Adrenal gland (tissue), 12 donors: ENCODE results near the gene OR56B1. TPM values are rescaled to one million over a fixed set of nuclear protein-coding genes. Genes with fewer than 3 reads are reported as not detected.
A peak's percentile ranks its signal among the peaks of the same experiment; 100 is the strongest.
"Not testable (repeated sequence)": the region's sequence is repeated elsewhere in the genome, so short reads cannot be mapped to it uniquely, and the experiment has no call there.

ENCODE experiments used
- DNase-seq, 7 donors: peaks; one replicate each; pipeline ENCODE4 v3.0.0-alpha.2; 2019 to 2020
- H3K27ac ChIP-seq, 5 donors: fragments of 200-600 bp; sonication (generic) in 4 of 5; 1 replicate in 3 of 5; 2 replicates in 2 of 5; pipeline versions ENCODE4 v1.5.1 to v1.8.0; 2016 to 2020; ENCODE audit warnings: mild to moderate bottlenecking in 1 of 5
- H3K27me3 ChIP-seq: fragments of 200-600 bp; 2 replicates; pipeline ENCODE4 v1.8.0; 2021
- H3K36me3 ChIP-seq, 2 donors: fragments of 200-600 bp; replicated peaks in 1 of 2; 1 replicate in 1 of 2; 2 replicates in 1 of 2; pipeline versions ENCODE4 v1.5.1 to v1.8.0; 2018 to 2022
- H3K4me1 ChIP-seq, 2 donors: fragments of 200-600 bp; replicated peaks in 1 of 2; 1 replicate in 1 of 2; 2 replicates in 1 of 2; pipeline versions ENCODE4 v1.5.1 to v1.8.0; 2018 to 2021
- H3K4me3 ChIP-seq, 4 donors: fragments of 200-600 bp; sonication (generic) in 3 of 4; one replicate each; pipeline ENCODE4 v1.5.1; 2016 to 2018
- H3K9me3 ChIP-seq, 3 donors: fragments of 200-600 bp; sonication (generic) in 1 of 3; replicated peaks in 1 of 3; 1 replicate in 2 of 3; 2 replicates in 1 of 3; pipeline versions ENCODE4 v1.5.1 to v1.8.0; 2016 to 2021
- POLR2A ChIP-seq, 2 donors: fragments of 450-650 bp; IDR thresholded peaks; one replicate each; pipeline ENCODE4 v1.6.1; 2017; ENCODE audit warnings: antibody characterized with exemption in 2 of 2, mild to moderate bottlenecking in 2 of 2, moderate library complexity in 1 of 2
- WGBS, 4 donors: extraction: QIAGEN DNeasy Blood & Tissue Kit in 2 of 4; methylation state at CpG; one replicate each; pipeline versions ENCODE4 v1.1.5 to v1.1.7; 2013 to 2017; 5-methylcytosine and 5-hydroxymethylcytosine counted together
- intact Hi-C, 2 donors: fragments of 100-400 bp; cut with DNase I; formaldehyde crosslinking; loops; one replicate each; pipeline versions ENCODE4 v1.14.1 to v1.15.0; 2022 to 2023
- polyA plus RNA-seq, 3 donors: library from polyadenylated mRNA; stranded (reverse); fragments of 200-250 nt in 2 of 3; fragments of 350-450 nt in 1 of 3; fragmentation: Illumina TruSeq in 1 of 3; extraction: RNeasy Lipid Tissue Mini Kit (QIAGEN cat#74804) in 1 of 3; gene quantifications; one replicate each; pipeline ENCODE4 v1.2.3, GENCODE V29; 2013 to 2014
- total RNA-seq, 9 donors: library from RNA; depleted of rRNA in 4 of 9; stranded (reverse); fragments of >200 nt in 4 of 9; fragments of 120-200 nt in 1 of 9; fragmentation: NEBNext Ultra II Directional in 1 of 9; extraction: Animal tissue kit (Norgen Biotek cat#: 25700) in 1 of 9; gene quantifications; one replicate each; pipeline versions ENCODE4 v1.1.0 to v1.2.4, GENCODE V29; 2013 to 2023
- TF ChIP-seq, protein P1 (sequence below), 6 experiments: fragments of 450-650 bp in 4 of 6; fragments of 200-600 bp in 2 of 6; sonication (generic) in 1 of 6; IDR thresholded peaks; 1 replicate in 5 of 6; 2 replicates in 1 of 6; pipeline versions ENCODE4 v1.5.1 to v1.8.0; 2016 to 2021; ENCODE audit warnings: antibody characterized with exemption in 6 of 6, mild to moderate bottlenecking in 2 of 6, moderate library complexity in 1 of 6
- donor health status: healthy with polysubstance abuse.
- donor health status: Bipolar disorder and iron deficiency.
- donor health status: DM: yes; HTN: yes; CAD: no.
- donor health status: DM: no; HTN: no; CAD: no.
- donor health status: DM: no; HTN: no; CAD: no.
- donor health status: DM: yes; HTN: yes; CAD: no.

Gene OR56B1
- total and polyA plus RNA-seq, 12 donors, result not detected

- DNase-seq, result no peak
- WGBS, 4 donors, result 33 to 42% (median 38%) methylated on average over 5 of the region's 5 CpGs
- no peaks in the 10 kb centered on the region for H3K36me3 ChIP-seq
- H3K4me1 ChIP-seq, result peaks cover 0 to 13% of the 10 kb centered on the region in 2 donors
- intact Hi-C loops, result no loop called here
- TF ChIP-seq, protein P1, sequence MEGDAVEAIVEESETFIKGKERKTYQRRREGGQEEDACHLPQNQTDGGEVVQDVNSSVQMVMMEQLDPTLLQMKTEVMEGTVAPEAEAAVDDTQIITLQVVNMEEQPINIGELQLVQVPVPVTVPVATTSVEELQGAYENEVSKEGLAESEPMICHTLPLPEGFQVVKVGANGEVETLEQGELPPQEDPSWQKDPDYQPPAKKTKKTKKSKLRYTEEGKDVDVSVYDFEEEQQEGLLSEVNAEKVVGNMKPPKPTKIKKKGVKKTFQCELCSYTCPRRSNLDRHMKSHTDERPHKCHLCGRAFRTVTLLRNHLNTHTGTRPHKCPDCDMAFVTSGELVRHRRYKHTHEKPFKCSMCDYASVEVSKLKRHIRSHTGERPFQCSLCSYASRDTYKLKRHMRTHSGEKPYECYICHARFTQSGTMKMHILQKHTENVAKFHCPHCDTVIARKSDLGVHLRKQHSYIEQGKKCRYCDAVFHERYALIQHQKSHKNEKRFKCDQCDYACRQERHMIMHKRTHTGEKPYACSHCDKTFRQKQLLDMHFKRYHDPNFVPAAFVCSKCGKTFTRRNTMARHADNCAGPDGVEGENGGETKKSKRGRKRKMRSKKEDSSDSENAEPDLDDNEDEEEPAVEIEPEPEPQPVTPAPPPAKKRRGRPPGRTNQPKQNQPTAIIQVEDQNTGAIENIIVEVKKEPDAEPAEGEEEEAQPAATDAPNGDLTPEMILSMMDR (IDR thresholded peaks at IDR 0.05), result no peak
- no peak for TF ChIP-seq POLR2A (IDR thresholded peaks at IDR 0.05)
- no peaks in the 10 kb centered on the region for H3K9me3 ChIP-seq
- no peaks in the 10 kb centered on the region for H3K27me3 ChIP-seq
- H3K27ac ChIP-seq, result peak overlapping the region in 4 of 5 donors; percentile 32 to 84 (median 74)
- peak overlapping the region in 2 of 4 donors; percentile 8 to 46 for H3K4me3 ChIP-seq
Observed at GRCh38 chr11:5690736-5691135, 45.5 kb upstream of the OR56B1 start.

DNA sequence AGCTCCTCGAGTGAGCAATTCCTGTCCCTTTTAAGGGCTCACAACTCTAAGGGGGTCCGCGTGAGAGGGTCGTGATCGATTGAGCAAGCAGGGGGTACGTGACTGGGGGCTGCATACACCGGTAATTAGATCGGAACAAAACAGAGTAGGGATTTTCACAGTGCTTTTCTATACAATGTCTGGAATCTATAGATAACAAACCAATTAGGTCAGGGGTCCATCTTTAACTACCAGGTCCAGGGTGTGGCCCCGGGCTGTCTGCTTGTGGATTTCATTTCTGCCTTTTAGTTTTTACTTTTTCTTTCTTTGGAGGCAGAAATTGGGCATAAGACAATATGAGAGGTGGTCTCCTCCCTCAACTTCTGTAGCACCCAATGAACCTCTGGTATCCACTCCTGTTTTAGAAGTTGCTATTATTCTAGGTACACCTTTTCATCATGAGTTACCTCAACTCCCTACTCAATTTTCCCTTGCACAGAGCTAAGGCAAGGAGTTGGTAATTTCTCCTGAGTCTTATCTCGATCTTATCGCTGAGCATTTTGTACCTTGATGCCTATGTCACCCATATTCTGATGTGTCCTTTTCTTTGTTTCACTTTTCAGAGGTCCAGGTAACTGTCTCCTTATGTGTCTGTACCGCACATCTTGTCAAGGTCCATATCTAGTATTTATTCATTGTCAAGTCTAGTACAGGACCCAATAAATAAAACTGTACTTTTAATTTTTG, 44.8 kb upstream of the OR56B1 start:
- DNase-seq, H3K36me3 ChIP-seq, H3K27me3 ChIP-seq, intact Hi-C loops, H3K9me3 ChIP-seq: not testable (repeated sequence)
- peak overlapping the region in 3 of 5 donors; percentile 67 to 84 (median 81) for H3K27ac ChIP-seq
- 59 to 72% (median 64%) methylated on average over 12 of the region's 12 CpGs for WGBS, 4 donors
- H3K4me1 ChIP-seq, result peaks cover 0 to 13% of the 10 kb centered on the region in 2 donors
- H3K4me3 ChIP-seq, result peak overlapping the region in 1 of 4 donors; percentile 46

- peak overlapping the region in 1 of 4 donors; percentile 46 for H3K4me3 ChIP-seq
- H3K9me3 ChIP-seq, result no peaks in the 10 kb centered on the region
- DNase-seq, result no peak
- peaks cover 0 to 4% of the 10 kb centered on the region in 2 donors for H3K36me3 ChIP-seq
- TF ChIP-seq POLR2A (IDR thresholded peaks at IDR 0.05), result no peak
- TF ChIP-seq, protein P1 (IDR thresholded peaks at IDR 0.05), result no peak
- no peak overlapping the region for H3K27ac ChIP-seq
- intact Hi-C loops, result no loop called here
- 65 to 77% (median 72%) methylated on average over 3 of the region's 3 CpGs for WGBS, 4 donors
- peaks cover 0 to 13% of the 10 kb centered on the region in 2 donors for H3K4me1 ChIP-seq
- H3K27me3 ChIP-seq, result no peaks in the 10 kb centered on the region
Observed at GRCh38 chr11:5691964-5692361, 44.3 kb upstream of the OR56B1 start.

DNA sequence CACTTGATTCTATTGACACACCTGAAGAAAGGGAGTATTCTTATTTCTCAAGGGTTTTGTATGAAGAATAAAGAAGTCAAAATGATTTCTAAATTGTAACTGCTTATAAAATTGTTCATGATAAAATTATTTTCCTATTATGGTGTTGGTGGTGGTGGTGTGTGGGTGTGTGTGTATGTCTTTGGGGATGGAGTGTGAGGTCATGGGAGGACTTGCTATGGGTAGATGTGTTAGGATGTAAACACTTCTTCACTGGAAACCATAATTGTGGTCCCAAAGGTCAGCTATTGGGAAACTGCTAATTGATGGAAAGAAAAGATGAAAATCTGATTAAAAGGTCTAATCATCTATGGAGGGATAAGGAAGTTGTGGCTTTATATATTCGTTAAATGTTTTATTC, 41.6 kb upstream of the OR56B1 start:
- 74 to 81% (median 75%) methylated on average over 1 of the region's 1 CpG for WGBS, 4 donors

More for the DNA sequence above, 41.6 kb upstream of the OR56B1 start:
- H3K4me1 ChIP-seq, result peaks cover 0 to 6% of the 10 kb centered on the region in 2 donors
- H3K27ac ChIP-seq, result no peak overlapping the region
- peaks cover 0 to 4% of the 10 kb centered on the region in 2 donors for H3K36me3 ChIP-seq
- H3K9me3 ChIP-seq, result no peaks in the 10 kb centered on the region
- no peak overlapping the region for H3K4me3 ChIP-seq
- intact Hi-C loops, result no loop called here
- no peak for TF ChIP-seq POLR2A (IDR thresholded peaks at IDR 0.05)
- TF ChIP-seq, protein P1 (IDR thresholded peaks at IDR 0.05), result no peak
- no peaks in the 10 kb centered on the region for H3K27me3 ChIP-seq
- DNase-seq, result no peak
